Loucy (cell line): ENCODE results near the gene ELMO1.

Source experiments
- H2AFZ ChIP-seq: fragments of 200-600 bp; sonication (generic); 2 replicates; pipeline ENCODE4 v1.6.0; 2016; ENCODE audit warnings: antibody characterized with exemption, mild to moderate bottlenecking, low read length, moderate library complexity
- H3F3A ChIP-seq: fragments of 200-600 bp; 2 replicates; pipeline ENCODE4 v1.6.0; 2016; ENCODE audit warnings: antibody characterized with exemption, low read depth, mild to moderate bottlenecking
- H3K27me3 ChIP-seq: fragments of 200-600 bp; sonication (generic); 2 replicates; pipeline ENCODE4 v1.6.1; 2014; ENCODE audit warnings: low read length, mild to moderate bottlenecking; ENCODE audit not compliant: insufficient read depth, poor library complexity, severe bottlenecking
- H3K36me3 ChIP-seq: fragments of 200-600 bp; sonication (generic); 2 replicates; pipeline ENCODE4 v1.6.1; 2016; ENCODE audit warnings: low read length; ENCODE audit not compliant: insufficient read depth
- H3K4me1 ChIP-seq: fragments of 200-600 bp; sonication (generic); 2 replicates; pipeline ENCODE4 v1.5.1; 2014; ENCODE audit warnings: low read length, mild to moderate bottlenecking; ENCODE audit not compliant: insufficient read depth, poor library complexity, severe bottlenecking
- H3K4me2 ChIP-seq: fragments of 200-600 bp; sonication (generic); 2 replicates; pipeline ENCODE4 v1.6.0; 2014; ENCODE audit warnings: antibody characterized with exemption, low read length, low read depth, mild to moderate bottlenecking; ENCODE audit not compliant: poor library complexity, severe bottlenecking
- H3K4me3 ChIP-seq: fragments of 200-600 bp; sonication (generic); 2 replicates; pipeline ENCODE4 v1.5.1; 2014; ENCODE audit warnings: low read length, mild to moderate bottlenecking, mixed read lengths; ENCODE audit not compliant: poor library complexity, severe bottlenecking
- H3K79me2 ChIP-seq: fragments of 200-600 bp; sonication (generic); 2 replicates; pipeline ENCODE4 v1.6.1; 2014; ENCODE audit warnings: low read length; ENCODE audit not compliant: insufficient read depth
- H3K9ac ChIP-seq: fragments of 200-600 bp; sonication (generic); 2 replicates; pipeline ENCODE4 v1.6.0; 2014; ENCODE audit warnings: mild to moderate bottlenecking, low read depth, low read length, moderate library complexity; ENCODE audit not compliant: poor library complexity, severe bottlenecking
- H3K9me2 ChIP-seq: fragments of 200-600 bp; sonication (generic); replicated peaks from 2 replicates; pipeline ENCODE4 v1.6.1; 2016; ENCODE audit warnings: low read depth, low read length, mixed read lengths
- H3K9me3 ChIP-seq: fragments of 200-600 bp; sonication (generic); 2 replicates; pipeline ENCODE4 v1.6.1; 2014; ENCODE audit warnings: mild to moderate bottlenecking, antibody characterized with exemption, low read length, low read depth; ENCODE audit not compliant: insufficient read depth
- H4K20me1 ChIP-seq: fragments of 200-600 bp; sonication (generic); 2 replicates; pipeline ENCODE4 v1.6.0; 2014; ENCODE audit warnings: antibody characterized with exemption, low read length, mild to moderate bottlenecking; ENCODE audit not compliant: insufficient read depth, poor library complexity, severe bottlenecking
- EZH2phosphoT487 ChIP-seq: fragments of 200-600 bp; IDR thresholded peaks from 2 replicates; pipeline ENCODE4 v1.6.1; 2018; ENCODE audit warnings: antibody characterized with exemption, mild to moderate bottlenecking, moderate library complexity, borderline replicate concordance
- TF ChIP-seq, protein P1 (sequence below): fragments of 200-600 bp; sonication (generic); conservative IDR thresholded peaks from 2 replicates; pipeline ENCODE4 v1.5.1; 2014; ENCODE audit warnings: mild to moderate bottlenecking, antibody characterized with exemption, low read length

ELMO1 gene

DNA sequence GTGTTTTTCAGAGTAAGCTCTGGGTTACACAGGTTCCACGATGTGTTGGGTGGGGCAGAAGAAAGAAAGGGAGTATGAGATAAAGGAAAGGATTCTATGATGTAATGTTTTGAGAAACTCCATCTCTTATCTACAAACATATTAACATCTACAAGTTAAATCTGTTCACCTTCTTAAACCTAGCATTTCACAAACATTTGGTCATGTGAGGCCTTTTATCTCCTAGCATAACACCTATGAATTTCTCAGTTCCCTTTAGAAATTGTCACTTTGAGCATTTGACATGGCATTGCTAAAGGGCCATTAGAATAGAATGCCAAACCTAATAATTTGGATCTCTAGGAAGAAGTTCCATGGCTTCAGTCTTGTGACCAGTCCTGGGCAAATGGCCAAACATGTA is 507.3 kb downstream of the ELMO1 start:
- Histone ChIP-seq H4K20me1 (no peaks in the 10 kb centered on the region), H3K79me2 (no peaks in the 10 kb centered on the region), H3K36me3 (peaks cover 15% of the 10 kb centered on the region; the same call in 1 of the 2 replicates), H3K9me3 (peaks cover 8% of the 10 kb centered on the region; the same call in 1 of the 2 replicates), H3K9ac (no peak overlapping the region), H3K9me2 (no peaks in the 10 kb centered on the region), H2AFZ (no peak overlapping the region), H3K4me2 (no peak overlapping the region), H3K27me3 (no peaks in the 10 kb centered on the region), H3K4me1 (peaks cover 12% of the 10 kb centered on the region), H3K4me3 (no peak overlapping the region), H3F3A (peaks cover 3% of the 10 kb centered on the region; the same call in 1 of the 2 replicates)
- no peak for TF ChIP-seq EZH2phosphoT487
- TF ChIP-seq, protein P1, sequence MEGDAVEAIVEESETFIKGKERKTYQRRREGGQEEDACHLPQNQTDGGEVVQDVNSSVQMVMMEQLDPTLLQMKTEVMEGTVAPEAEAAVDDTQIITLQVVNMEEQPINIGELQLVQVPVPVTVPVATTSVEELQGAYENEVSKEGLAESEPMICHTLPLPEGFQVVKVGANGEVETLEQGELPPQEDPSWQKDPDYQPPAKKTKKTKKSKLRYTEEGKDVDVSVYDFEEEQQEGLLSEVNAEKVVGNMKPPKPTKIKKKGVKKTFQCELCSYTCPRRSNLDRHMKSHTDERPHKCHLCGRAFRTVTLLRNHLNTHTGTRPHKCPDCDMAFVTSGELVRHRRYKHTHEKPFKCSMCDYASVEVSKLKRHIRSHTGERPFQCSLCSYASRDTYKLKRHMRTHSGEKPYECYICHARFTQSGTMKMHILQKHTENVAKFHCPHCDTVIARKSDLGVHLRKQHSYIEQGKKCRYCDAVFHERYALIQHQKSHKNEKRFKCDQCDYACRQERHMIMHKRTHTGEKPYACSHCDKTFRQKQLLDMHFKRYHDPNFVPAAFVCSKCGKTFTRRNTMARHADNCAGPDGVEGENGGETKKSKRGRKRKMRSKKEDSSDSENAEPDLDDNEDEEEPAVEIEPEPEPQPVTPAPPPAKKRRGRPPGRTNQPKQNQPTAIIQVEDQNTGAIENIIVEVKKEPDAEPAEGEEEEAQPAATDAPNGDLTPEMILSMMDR = no peak

DNA sequence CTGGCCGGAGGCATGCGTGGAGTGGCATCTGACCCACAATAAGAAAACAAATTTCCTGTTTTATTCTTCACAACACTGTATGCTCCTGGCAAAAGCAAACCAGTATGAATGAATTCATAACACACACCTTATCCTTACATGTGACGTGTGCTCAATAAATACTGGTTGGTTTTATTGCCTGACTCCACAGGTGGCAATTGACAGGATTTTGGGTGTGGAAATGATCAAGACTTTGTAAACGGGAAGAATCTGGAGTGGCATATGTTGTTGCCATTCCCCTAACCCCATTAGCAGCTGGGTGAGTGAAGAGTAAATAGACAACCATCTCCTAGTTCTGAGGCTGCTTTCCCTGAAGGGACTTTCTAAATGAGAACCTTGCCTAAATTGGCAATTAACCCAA is 508.8 kb downstream of the ELMO1 start:
- H3K4me1 ChIP-seq = peaks cover 12% of the 10 kb centered on the region
- no peaks in the 10 kb centered on the region for H3K79me2 ChIP-seq
- H3K9me3 ChIP-seq = peaks cover 8% of the 10 kb centered on the region; the same call in 1 of the 2 replicates
- no peak overlapping the region for H2AFZ ChIP-seq
- no peaks in the 10 kb centered on the region for H4K20me1 ChIP-seq
- no peak overlapping the region for H3K4me3 ChIP-seq
- peaks cover 3% of the 10 kb centered on the region; the same call in 1 of the 2 replicates for H3F3A ChIP-seq
- H3K36me3 ChIP-seq = peaks cover 19% of the 10 kb centered on the region; the same call in 1 of the 2 replicates
- TF ChIP-seq, protein P1 = no peak
- TF ChIP-seq EZH2phosphoT487 = no peak
- no peaks in the 10 kb centered on the region for H3K9me2 ChIP-seq
- no peak overlapping the region for H3K9ac ChIP-seq
- no peaks in the 10 kb centered on the region for H3K27me3 ChIP-seq
- no peak overlapping the region for H3K4me2 ChIP-seq

- H3K4me2 ChIP-seq = peak overlapping the region; percentile 22
- H3K36me3 ChIP-seq = peaks cover 21% of the 10 kb centered on the region; the same call in 1 of the 2 replicates
- H3K9me3 ChIP-seq = peaks cover 8% of the 10 kb centered on the region; the same call in 1 of the 2 replicates
- H4K20me1 ChIP-seq = no peaks in the 10 kb centered on the region
- TF ChIP-seq EZH2phosphoT487 = no peak
- TF ChIP-seq, protein P1 = peak; percentile 61
- H2AFZ ChIP-seq = no peak overlapping the region
- H3K9ac ChIP-seq = no peak overlapping the region
- H3K9me2 ChIP-seq = no peaks in the 10 kb centered on the region
- no peak overlapping the region for H3K4me3 ChIP-seq
- no peaks in the 10 kb centered on the region for H3K79me2 ChIP-seq
- peaks cover 12% of the 10 kb centered on the region for H3K4me1 ChIP-seq
- H3F3A ChIP-seq = peaks cover 3% of the 10 kb centered on the region; the same call in 1 of the 2 replicates
- no peaks in the 10 kb centered on the region for H3K27me3 ChIP-seq
These were observed 510.7 kb downstream of the ELMO1 start for GRCh38 chr7:36937754-36938563.
